GM12878 (cell line): ENCODE data around the gene SOX6. TPM values are rescaled to one million over a fixed set of nuclear protein-coding genes. Genes with fewer than 3 reads are reported as not detected.

Experiments used
- ATAC-seq: fragments of 200-7000 bp; cut with Tn5 transposase; 3 replicates; pipeline ENCODE4 v1.9.1; 2020; ENCODE audit warnings: mild to moderate bottlenecking, moderate library complexity
- BruUV-seq: library from RNA; stranded (reverse); fragments of 400-500 nt; replicated peaks from 2 replicates; lab custom pipeline; 2021; lab: Mats Ljungman, UMichigan
- CTCF ChIA-PET: fragments of 300-600 bp; sonication (Branson Sonifier 250); formaldehyde crosslinking; extraction: SDS; loops from one replicate; lab custom pipeline; 2021; ENCODE audit warnings: inconsistent platforms; lab: Yijun Ruan, JAX
- POLR2A ChIA-PET: fragments of 350-600 bp; formaldehyde crosslinking; extraction: SDS; loops from one replicate; lab custom pipeline; 2021; ENCODE audit warnings: inconsistent platforms; lab: Charles Lee
- RAD21 ChIA-PET: fragments of 300-600 bp; sonication (Branson Sonifier 250); formaldehyde crosslinking; loops from one replicate; lab custom pipeline; 2023; ENCODE audit warnings: antibody characterized with exemption; ENCODE audit not compliant: unreplicated experiment; lab: Charles Lee
- SMC1A ChIA-PET: fragments of 300-600 bp; sonication (Branson Sonifier 250); formaldehyde crosslinking; loops from one replicate; lab custom pipeline; 2023; ENCODE audit not compliant: unreplicated experiment, uncharacterized antibody; lab: Charles Lee
- DNase-seq: peaks from one replicate; pipeline ENCODE4 v3.0.0-alpha.2; 2011; ENCODE audit warnings: low read depth, low spot score
- FAIRE-seq: peaks from 3 replicates; lab custom pipeline; 2011; peaks lifted over from hg19 to GRCh38; lab: Jason Lieb, UNC
- H2AFZ ChIP-seq: 2 replicates; pipeline ENCODE4 v1.6.0; 2011; ENCODE audit warnings: low read depth, low read length, control low read depth; ENCODE audit not compliant: control insufficient read depth
- H3K27ac ChIP-seq: 2 replicates; pipeline ENCODE4 v1.5.1; 2011; ENCODE audit warnings: control low read depth; ENCODE audit not compliant: control insufficient read depth, insufficient read depth
- H3K27me3 ChIP-seq, 2 experiments: replicated peaks in 1 of 2; 2 replicates each; pipeline versions ENCODE4 v1.6.0 to v1.6.1; 2011; ENCODE audit warnings: low read length in 1 of 2; ENCODE audit not compliant: control insufficient read depth in 2 of 2, insufficient read depth in 2 of 2
- H3K36me3 ChIP-seq, 2 experiments: 2 replicates each; pipeline ENCODE4 v1.5.1; 2011; ENCODE audit warnings: low read length in 1 of 2; ENCODE audit not compliant: control insufficient read depth in 2 of 2, insufficient read depth in 2 of 2
- H3K4me1 ChIP-seq: 2 replicates; pipeline ENCODE4 v1.6.1; 2011; ENCODE audit warnings: mild to moderate bottlenecking, low read length, moderate library complexity, mixed read lengths; ENCODE audit not compliant: control insufficient read depth, insufficient read depth
- H3K4me2 ChIP-seq: 2 replicates; pipeline ENCODE4 v1.6.0; 2011; ENCODE audit warnings: control low read depth; ENCODE audit not compliant: control insufficient read depth, insufficient read depth
- H3K4me3 ChIP-seq: fragments of 200-600 bp; sonication (generic); 2 replicates; pipeline ENCODE4 v1.5.1; 2016
- H3K79me2 ChIP-seq: 2 replicates; pipeline ENCODE4 v1.6.0; 2011; ENCODE audit warnings: low read length; ENCODE audit not compliant: control insufficient read depth, insufficient read depth
- H3K9ac ChIP-seq: 2 replicates; pipeline ENCODE4 v1.8.0; 2011; ENCODE audit warnings: low read length, control low read depth, mixed read lengths; ENCODE audit not compliant: control insufficient read depth, insufficient read depth
- H3K9me3 ChIP-seq: replicated peaks from 3 replicates; pipeline ENCODE4 v1.5.1; 2011; ENCODE audit warnings: mild to moderate bottlenecking, low read length; ENCODE audit not compliant: control insufficient read depth, insufficient read depth
- H4K20me1 ChIP-seq: 2 replicates; pipeline ENCODE4 v1.6.0; 2011; ENCODE audit not compliant: control insufficient read depth, insufficient read depth
- BHLHE40 ChIP-seq, 2 experiments: fragments of 450-650 bp in 1 of 2; IDR thresholded peaks; 2 replicates each; pipeline ENCODE4 v1.6.1; 2011 to 2017; ENCODE audit warnings: low read depth in 2 of 2, borderline replicate concordance in 1 of 2, improper control_type of control experiment in 1 of 2, low read length in 1 of 2, mild to moderate bottlenecking in 1 of 2
- CHD1 ChIP-seq: IDR thresholded peaks from 2 replicates; pipeline ENCODE4 v1.6.1; 2012; ENCODE audit warnings: low read depth, low read length, improper control_type of control experiment
- MEF2B ChIP-seq: fragments of 450-650 bp; IDR thresholded peaks from 2 replicates; pipeline ENCODE4 v1.6.1; 2018; ENCODE audit warnings: mild to moderate bottlenecking, moderate library complexity; ENCODE audit not compliant: partially characterized antibody, poor library complexity, severe bottlenecking
- PAX5 ChIP-seq: IDR thresholded peaks from 2 replicates; pipeline ENCODE4 v1.6.1; 2011; ENCODE audit warnings: low read depth, low read length, borderline replicate concordance
- RBBP5 ChIP-seq: fragments of 200-600 bp; sonication (generic); conservative IDR thresholded peaks from 2 replicates; pipeline ENCODE4 v1.6.1; 2016
- SPI1 ChIP-seq: IDR thresholded peaks from 2 replicates; pipeline ENCODE4 v1.6.1; 2011; ENCODE audit warnings: low read depth, mild to moderate bottlenecking, low read length, moderate library complexity, borderline replicate concordance; ENCODE audit not compliant: insufficient read depth
- SREBF2 ChIP-seq: IDR thresholded peaks from 2 replicates; pipeline ENCODE4 v1.6.1; 2012; ENCODE audit warnings: mild to moderate bottlenecking, low read length
- TAF1 ChIP-seq: IDR thresholded peaks from 2 replicates; pipeline ENCODE4 v1.6.1; 2011; ENCODE audit warnings: mild to moderate bottlenecking, low read depth, low read length, borderline replicate concordance
- USF1 ChIP-seq: IDR thresholded peaks from 2 replicates; pipeline ENCODE4 v1.6.1; 2011; ENCODE audit warnings: borderline replicate concordance, low read depth, mild to moderate bottlenecking, moderate library complexity, mixed read lengths, low read length; ENCODE audit not compliant: insufficient read depth; ENCODE audit errors: extremely low read length
- ZBED1 ChIP-seq: IDR thresholded peaks from 2 replicates; pipeline ENCODE4 v1.6.1; 2016; ENCODE audit warnings: borderline replicate concordance
- WGBS: methylation state at CpG from one replicate; pipeline ENCODE4 v1.1.6; 2016; ENCODE audit warnings: low lambda C conversion rate; ENCODE audit not compliant: insufficient replicate concordance, insufficient coverage; ENCODE audit errors: missing lambda C conversion rate; 5-methylcytosine and 5-hydroxymethylcytosine counted together
- in situ Hi-C: fragments of 300-500 bp; cut with MboI; formaldehyde crosslinking; loops from 9 replicates; pipeline ENCODE4 v1.14.3; 2018; ENCODE audit warnings: mixed read lengths
- intact Hi-C: fragments of 100-400 bp; cut with micrococcal nuclease; formaldehyde crosslinking; loops from one replicate; pipeline ENCODE4 v1.14.2; 2022; ENCODE audit not compliant: unreplicated experiment
- polyA plus RNA-seq, 11 experiments: library from polyadenylated mRNA; depleted of rRNA in 4 of 11; unstranded in 6 of 11; stranded (reverse) in 5 of 11; fragments of >200 nt; fragmentation: Nextera tagmentation in 4 of 11; fragmentation: Illumina TruSeq in 1 of 11; extraction: Ambion mirVana in 4 of 11; extraction: Trizol in 1 of 11; gene quantifications; 1 replicate in 1 of 11; 2 replicates in 10 of 11; pipeline versions ENCODE4 v1.2.1 to v1.2.3, GENCODE V29; 2011 to 2016; ENCODE audit warnings: inconsistent platforms in 2 of 11, missing spikeins in 2 of 11, low read depth in 1 of 11
- total RNA-seq, 4 experiments: library from RNA; depleted of rRNA in 3 of 4; stranded (reverse); fragments of >200 nt in 3 of 4; fragmentation: Illumina TruSeq in 1 of 4; extraction: Trizol in 1 of 4; gene quantifications; 2 replicates each; pipeline versions ENCODE4 v1.2.1 to v1.2.3, GENCODE V29; 2013 to 2021
- TF ChIP-seq, protein P1 (sequence below): fragments of 450-650 bp; IDR thresholded peaks from 2 replicates; pipeline ENCODE4 v1.6.1; 2017; ENCODE audit warnings: mild to moderate bottlenecking, moderate library complexity
- TF ChIP-seq, protein P2 (sequence below): fragments of 450-650 bp; IDR thresholded peaks from 2 replicates; pipeline ENCODE4 v1.6.1; 2018; ENCODE audit warnings: borderline replicate concordance, mild to moderate bottlenecking; ENCODE audit not compliant: partially characterized antibody

SOX6 gene
- total and polyA plus RNA-seq, 10 of the 15 experiments (the other 5 are each of a cell fraction or from before 2014, with no cell fraction given), result 0.03 to 0.71 (median 0.29) TPM; not detected in 4

GRCh38 chr11:16278979-16279378 lies 77.4 kb downstream of the SOX6 start (continued):
- TF ChIP-seq, protein P1, sequence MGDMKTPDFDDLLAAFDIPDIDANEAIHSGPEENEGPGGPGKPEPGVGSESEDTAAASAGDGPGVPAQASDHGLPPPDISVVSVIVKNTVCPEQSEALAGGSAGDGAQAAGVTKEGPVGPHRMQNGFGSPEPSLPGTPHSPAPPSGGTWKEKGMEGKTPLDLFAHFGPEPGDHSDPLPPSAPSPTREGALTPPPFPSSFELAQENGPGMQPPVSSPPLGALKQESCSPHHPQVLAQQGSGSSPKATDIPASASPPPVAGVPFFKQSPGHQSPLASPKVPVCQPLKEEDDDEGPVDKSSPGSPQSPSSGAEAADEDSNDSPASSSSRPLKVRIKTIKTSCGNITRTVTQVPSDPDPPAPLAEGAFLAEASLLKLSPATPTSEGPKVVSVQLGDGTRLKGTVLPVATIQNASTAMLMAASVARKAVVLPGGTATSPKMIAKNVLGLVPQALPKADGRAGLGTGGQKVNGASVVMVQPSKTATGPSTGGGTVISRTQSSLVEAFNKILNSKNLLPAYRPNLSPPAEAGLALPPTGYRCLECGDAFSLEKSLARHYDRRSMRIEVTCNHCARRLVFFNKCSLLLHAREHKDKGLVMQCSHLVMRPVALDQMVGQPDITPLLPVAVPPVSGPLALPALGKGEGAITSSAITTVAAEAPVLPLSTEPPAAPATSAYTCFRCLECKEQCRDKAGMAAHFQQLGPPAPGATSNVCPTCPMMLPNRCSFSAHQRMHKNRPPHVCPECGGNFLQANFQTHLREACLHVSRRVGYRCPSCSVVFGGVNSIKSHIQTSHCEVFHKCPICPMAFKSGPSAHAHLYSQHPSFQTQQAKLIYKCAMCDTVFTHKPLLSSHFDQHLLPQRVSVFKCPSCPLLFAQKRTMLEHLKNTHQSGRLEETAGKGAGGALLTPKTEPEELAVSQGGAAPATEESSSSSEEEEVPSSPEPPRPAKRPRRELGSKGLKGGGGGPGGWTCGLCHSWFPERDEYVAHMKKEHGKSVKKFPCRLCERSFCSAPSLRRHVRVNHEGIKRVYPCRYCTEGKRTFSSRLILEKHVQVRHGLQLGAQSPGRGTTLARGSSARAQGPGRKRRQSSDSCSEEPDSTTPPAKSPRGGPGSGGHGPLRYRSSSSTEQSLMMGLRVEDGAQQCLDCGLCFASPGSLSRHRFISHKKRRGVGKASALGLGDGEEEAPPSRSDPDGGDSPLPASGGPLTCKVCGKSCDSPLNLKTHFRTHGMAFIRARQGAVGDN, result no peak
- TF ChIP-seq ZBED1, result no peak
- no peak for TF ChIP-seq BHLHE40 (IDR thresholded peaks at IDR 0.05; ENCODE audit: borderline replicate concordance in 1 of 2, low read depth in 2 of 2, low read length in 1 of 2)
- TF ChIP-seq RBBP5, result no peak
- no peak for TF ChIP-seq CHD1
- no peak for TF ChIP-seq TAF1
- TF ChIP-seq USF1, result no peak
- TF ChIP-seq SREBF2, result no peak

DNA sequence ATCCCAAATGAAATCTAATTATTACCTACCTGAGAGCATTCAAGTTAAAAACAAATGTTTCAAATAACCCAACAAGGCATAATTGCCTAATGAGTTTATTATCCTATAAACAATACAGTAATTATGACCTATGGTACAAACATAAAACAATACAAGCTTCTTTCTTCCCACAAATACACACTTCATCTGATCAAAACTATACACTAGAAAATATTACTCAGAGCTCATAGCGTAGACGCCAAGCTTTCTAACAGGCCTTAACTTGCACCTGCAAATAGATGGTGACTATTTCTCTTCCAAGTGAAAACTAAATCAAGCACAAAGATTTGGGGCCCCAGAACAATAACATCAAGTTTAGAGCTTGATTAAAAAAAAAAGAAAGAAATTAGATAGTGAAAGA lies 78.1 kb downstream of the SOX6 start:
- TF ChIP-seq, protein P2, sequence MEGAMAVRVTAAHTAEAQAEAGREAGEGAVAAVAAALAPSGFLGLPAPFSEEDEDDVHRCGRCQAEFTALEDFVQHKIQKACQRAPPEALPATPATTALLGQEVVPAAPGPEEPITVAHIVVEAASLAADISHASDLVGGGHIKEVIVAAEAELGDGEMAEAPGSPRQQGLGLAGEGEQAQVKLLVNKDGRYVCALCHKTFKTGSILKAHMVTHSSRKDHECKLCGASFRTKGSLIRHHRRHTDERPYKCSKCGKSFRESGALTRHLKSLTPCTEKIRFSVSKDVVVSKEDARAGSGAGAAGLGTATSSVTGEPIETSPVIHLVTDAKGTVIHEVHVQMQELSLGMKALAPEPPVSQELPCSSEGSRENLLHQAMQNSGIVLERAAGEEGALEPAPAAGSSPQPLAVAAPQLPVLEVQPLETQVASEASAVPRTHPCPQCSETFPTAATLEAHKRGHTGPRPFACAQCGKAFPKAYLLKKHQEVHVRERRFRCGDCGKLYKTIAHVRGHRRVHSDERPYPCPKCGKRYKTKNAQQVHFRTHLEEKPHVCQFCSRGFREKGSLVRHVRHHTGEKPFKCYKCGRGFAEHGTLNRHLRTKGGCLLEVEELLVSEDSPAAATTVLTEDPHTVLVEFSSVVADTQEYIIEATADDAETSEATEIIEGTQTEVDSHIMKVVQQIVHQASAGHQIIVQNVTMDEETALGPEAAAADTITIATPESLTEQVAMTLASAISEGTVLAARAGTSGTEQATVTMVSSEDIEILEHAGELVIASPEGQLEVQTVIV, result no peak
- TF ChIP-seq MEF2B, result no peak
- TF ChIP-seq PAX5, result no peak
- TF ChIP-seq SPI1, result no peak
- RAD21 ChIA-PET, result no interaction called here
- SMC1A ChIA-PET, result no interaction called here
- FAIRE-seq (no peak), ATAC-seq (no peak), DNase-seq (no peak)
- Histone ChIP-seq H3K4me3 (no peak overlapping the region), H3K79me2 (no peaks in the 10 kb centered on the region), H3K9me3 (no peaks in the 10 kb centered on the region), H2AFZ (no peak overlapping the region), H3K36me3 (no peaks in the 10 kb centered on the region), H3K4me2 (no peak overlapping the region), H3K27ac (no peak overlapping the region), H3K4me1 (no peaks in the 10 kb centered on the region), H3K9ac (no peak overlapping the region), H3K27me3 (no peaks in the 10 kb centered on the region), H4K20me1 (no peaks in the 10 kb centered on the region)
- no TSS peak for BruUV-seq
- in situ Hi-C loops, result no loop called here
- CTCF ChIA-PET, result no interaction called here
- POLR2A ChIA-PET, result no interaction called here
- 85% methylated on average over 2 of the region's 2 CpGs for WGBS
- intact Hi-C loops, result no loop called here
